ENCODE measurements around the gene RADIL. TPM values are rescaled to one million over a fixed set of nuclear protein-coding genes. Genes with fewer than 3 reads are reported as not detected.
A peak's percentile ranks its signal among the peaks of the same experiment; 100 is the strongest.

RADIL gene
- total RNA-seq, 4 donors from 2014 or later: 2.1 to 6.8 (median 3.6) TPM

- H3K27ac ChIP-seq: peak overlapping the region; percentile 84
- TF ChIP-seq CTCF (IDR thresholded peaks at IDR 0.05): no peak
- no peak for TF ChIP-seq EP300 (IDR thresholded peaks at IDR 0.05)
- TF ChIP-seq POLR2AphosphoS5 (IDR thresholded peaks at IDR 0.05): peak in 1 of 3 donors; percentile 15
- peak in 1 of 2 donors; percentile 25 for TF ChIP-seq POLR2A (IDR thresholded peaks at IDR 0.05)
- peaks cover 13% of the 10 kb centered on the region for H3K27me3 ChIP-seq
- no peaks in the 10 kb centered on the region for H3K36me3 ChIP-seq
- 10% methylated on average over 31 of the region's 35 CpGs for WGBS
- peak; percentile 84 to 88 for DNase-seq (ENCODE audit: low spot score in 2 of 2)
- no peaks in the 10 kb centered on the region for H3K9me3 ChIP-seq
- peaks cover 31% of the 10 kb centered on the region for H3K4me1 ChIP-seq
- H3K4me3 ChIP-seq: peak overlapping the region; percentile 76
Observed at GRCh38 chr7:4882169-4883032, 1.1 kb downstream of the RADIL start.

GRCh38 chr7:4880218-4880617 lies 3.3 kb downstream of the RADIL start:
- H3K36me3 ChIP-seq: no peaks in the 10 kb centered on the region
- peaks cover 13% of the 10 kb centered on the region for H3K27me3 ChIP-seq
- DNase-seq (ENCODE audit: low spot score in 2 of 2): peak in 1 of 2 donors; percentile 60
- H3K4me3 ChIP-seq: no peak overlapping the region
- no peak for TF ChIP-seq POLR2AphosphoS5 (IDR thresholded peaks at IDR 0.05)
- no peak for TF ChIP-seq POLR2A (IDR thresholded peaks at IDR 0.05)
- no peak for TF ChIP-seq EP300 (IDR thresholded peaks at IDR 0.05)
- TF ChIP-seq CTCF (IDR thresholded peaks at IDR 0.05): no peak
- peaks cover 31% of the 10 kb centered on the region for H3K4me1 ChIP-seq
- no peaks in the 10 kb centered on the region for H3K9me3 ChIP-seq
- no peak overlapping the region for H3K27ac ChIP-seq
- WGBS: 59% methylated on average over 5 of the region's 10 CpGs

- Histone ChIP-seq H3K36me3 (no peaks in the 10 kb centered on the region), H3K4me1 (peaks cover 31% of the 10 kb centered on the region), H3K27ac (no peak overlapping the region), H3K9me3 (no peaks in the 10 kb centered on the region), H3K4me3 (no peak overlapping the region), H3K27me3 (peaks cover 13% of the 10 kb centered on the region)
- TF ChIP-seq POLR2A (IDR thresholded peaks at IDR 0.05): no peak
- TF ChIP-seq POLR2AphosphoS5 (IDR thresholded peaks at IDR 0.05): no peak
- no peak for TF ChIP-seq CTCF (IDR thresholded peaks at IDR 0.05)
- TF ChIP-seq EP300 (IDR thresholded peaks at IDR 0.05): no peak
- WGBS: 78% methylated on average over 19 of the region's 27 CpGs
- DNase-seq (ENCODE audit: low spot score in 2 of 2): peak in 1 of 2 donors; percentile 74
Observed at GRCh38 chr7:4879396-4880081, 4.0 kb downstream of the RADIL start.

- Histone ChIP-seq H3K27ac (no peak overlapping the region), H3K4me3 (no peak overlapping the region), H3K4me1 (peaks cover 28% of the 10 kb centered on the region), H3K9me3 (no peaks in the 10 kb centered on the region), H3K27me3 (peaks cover 10% of the 10 kb centered on the region), H3K36me3 (no peaks in the 10 kb centered on the region)
- TF ChIP-seq CTCF (IDR thresholded peaks at IDR 0.05) (no peak), EP300 (IDR thresholded peaks at IDR 0.05) (no peak), POLR2A (IDR thresholded peaks at IDR 0.05) (no peak), POLR2AphosphoS5 (IDR thresholded peaks at IDR 0.05) (no peak)
- DNase-seq (ENCODE audit: low spot score in 2 of 2): peak in 1 of 2 donors; percentile 60
- WGBS: 73% methylated on average over 20 of the region's 45 CpGs
Observed at GRCh38 chr7:4878336-4879335, 4.9 kb downstream of the RADIL start.
